A673 (cell line): Measurements from ENCODE around the gene PLCE1.

Experiments
- EZH2 ChIP-seq: fragments of 200-600 bp; sonication (generic); IDR thresholded peaks from 2 replicates; pipeline ENCODE4 v1.6.1; 2017; ENCODE audit warnings: borderline replicate concordance, low read depth, mild to moderate bottlenecking, mixed read lengths, antibody characterized with exemption, low read length; ENCODE audit not compliant: poor library complexity, severe bottlenecking
- TF ChIP-seq, protein P1 (sequence below): fragments of 300-800, 200-600 bp; sonication (generic); conservative IDR thresholded peaks from 2 replicates; pipeline ENCODE4 v1.5.1; 2017; ENCODE audit warnings: low read depth, mild to moderate bottlenecking, antibody characterized with exemption, low read length, moderate library complexity, mixed read lengths

DNA sequence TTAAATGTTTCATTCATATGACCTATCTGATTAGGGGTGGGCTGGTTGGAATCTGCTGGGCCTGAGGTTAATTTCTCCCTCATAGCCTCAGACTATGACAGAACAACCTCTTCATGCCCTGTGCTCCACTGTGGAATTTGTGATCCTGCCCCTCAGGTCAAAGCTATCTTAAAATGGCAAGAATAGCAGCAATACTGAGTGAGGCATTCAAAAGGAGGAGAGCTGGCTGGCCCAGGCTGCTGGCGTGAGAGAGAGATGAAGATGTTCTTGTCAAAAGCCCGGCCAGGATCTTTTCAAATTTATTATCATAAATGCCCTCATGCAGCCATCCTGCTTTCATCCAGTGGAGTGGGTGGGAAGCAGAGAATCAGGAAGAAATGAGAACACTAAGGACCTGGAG, 41.8 kb upstream of the PLCE1 start:
- TF ChIP-seq, protein P1, sequence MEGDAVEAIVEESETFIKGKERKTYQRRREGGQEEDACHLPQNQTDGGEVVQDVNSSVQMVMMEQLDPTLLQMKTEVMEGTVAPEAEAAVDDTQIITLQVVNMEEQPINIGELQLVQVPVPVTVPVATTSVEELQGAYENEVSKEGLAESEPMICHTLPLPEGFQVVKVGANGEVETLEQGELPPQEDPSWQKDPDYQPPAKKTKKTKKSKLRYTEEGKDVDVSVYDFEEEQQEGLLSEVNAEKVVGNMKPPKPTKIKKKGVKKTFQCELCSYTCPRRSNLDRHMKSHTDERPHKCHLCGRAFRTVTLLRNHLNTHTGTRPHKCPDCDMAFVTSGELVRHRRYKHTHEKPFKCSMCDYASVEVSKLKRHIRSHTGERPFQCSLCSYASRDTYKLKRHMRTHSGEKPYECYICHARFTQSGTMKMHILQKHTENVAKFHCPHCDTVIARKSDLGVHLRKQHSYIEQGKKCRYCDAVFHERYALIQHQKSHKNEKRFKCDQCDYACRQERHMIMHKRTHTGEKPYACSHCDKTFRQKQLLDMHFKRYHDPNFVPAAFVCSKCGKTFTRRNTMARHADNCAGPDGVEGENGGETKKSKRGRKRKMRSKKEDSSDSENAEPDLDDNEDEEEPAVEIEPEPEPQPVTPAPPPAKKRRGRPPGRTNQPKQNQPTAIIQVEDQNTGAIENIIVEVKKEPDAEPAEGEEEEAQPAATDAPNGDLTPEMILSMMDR: no peak
- TF ChIP-seq EZH2: no peak
